Measurements from ENCODE around the gene COPS4. TPM values are rescaled to one million over a fixed set of nuclear protein-coding genes. Genes with fewer than 3 reads are reported as not detected.
A peak's percentile ranks its signal among the peaks of the same experiment; 100 is the strongest.

Gene COPS4
- total and polyA plus RNA-seq, 10 of the 15 experiments (the other 5 are each of a cell fraction or from before 2014, with no cell fraction given) = 34.2 to 159 (median 66.7) TPM

DNA sequence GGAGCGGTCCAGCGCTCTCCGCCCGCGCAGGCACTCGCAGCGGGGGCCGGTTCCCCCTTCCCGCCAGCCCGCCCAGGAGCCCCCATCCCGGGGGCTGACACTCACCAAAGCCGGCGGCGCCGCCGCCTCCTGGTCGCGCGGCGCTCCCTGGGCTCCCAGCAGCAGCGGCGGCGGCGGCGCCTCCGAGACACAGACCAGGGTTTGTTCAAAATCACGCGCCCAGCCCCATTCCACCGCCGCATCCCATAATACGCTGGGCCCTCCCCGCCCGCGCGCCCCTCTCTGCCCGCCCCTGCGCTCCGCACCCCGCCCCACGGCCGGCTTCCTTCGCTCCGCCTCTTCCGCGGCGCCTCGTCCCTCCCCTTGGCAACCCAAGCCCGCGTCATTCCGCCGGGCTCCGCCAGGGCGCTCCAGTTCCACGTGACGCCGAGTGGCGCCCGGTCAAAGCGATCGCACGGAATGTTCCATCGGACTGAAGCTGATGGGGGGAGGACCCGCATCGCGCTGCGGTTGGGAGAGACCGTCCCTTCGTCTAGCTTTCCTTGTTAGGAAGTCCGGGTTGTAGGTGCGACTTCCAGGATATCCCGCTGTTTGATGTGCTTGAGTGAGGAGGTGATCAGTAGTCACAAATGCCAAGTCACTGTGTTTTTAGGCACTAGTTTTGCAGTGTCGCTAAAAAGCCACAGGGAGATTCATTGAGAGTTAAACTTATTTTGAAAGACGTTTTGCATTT, 22.1 kb upstream of the COPS4 start (continued):
- TF ChIP-seq BHLHE40 (IDR thresholded peaks at IDR 0.05; ENCODE audit: borderline replicate concordance in 1 of 2, low read depth in 2 of 2, low read length in 1 of 2) (peak; percentile 95 to 97), RAD51 (IDR thresholded peaks at IDR 0.05) (peak; percentile 90), USF2 (IDR thresholded peaks at IDR 0.05; ENCODE audit: borderline replicate concordance, low read depth, low read length) (peak; percentile 76), IKZF1 (conservative IDR thresholded peaks at IDR 0.05) (peak; percentile 85), ZNF687 (IDR thresholded peaks at IDR 0.05) (no peak), BCL11A (IDR thresholded peaks at IDR 0.05; ENCODE audit: low read depth, low read length) (no peak), SP1 (IDR thresholded peaks at IDR 0.05; ENCODE audit: low read depth, low read length) (no peak), TBL1XR1 (IDR thresholded peaks at IDR 0.05; ENCODE audit: low read depth, low read length) (peak; percentile 42; the same call in 1 of the 2 replicates), YBX1 (IDR thresholded peaks at IDR 0.05) (no peak), IRF4 (IDR thresholded peaks at IDR 0.05; ENCODE audit: low read depth, low read length) (0 out of 2 replicates have a peak, but pooled peaks have one; percentile 44), CHD4 (IDR thresholded peaks at IDR 0.05) (no peak)

Measured in GM12878 (cell line).